Measurements from ENCODE around the gene RNU1-3.
"Not testable (repeated sequence)": the region's sequence is repeated elsewhere in the genome, so short reads cannot be mapped to it uniquely, and the experiment has no call there.

The RNU1-3 gene

DNA sequence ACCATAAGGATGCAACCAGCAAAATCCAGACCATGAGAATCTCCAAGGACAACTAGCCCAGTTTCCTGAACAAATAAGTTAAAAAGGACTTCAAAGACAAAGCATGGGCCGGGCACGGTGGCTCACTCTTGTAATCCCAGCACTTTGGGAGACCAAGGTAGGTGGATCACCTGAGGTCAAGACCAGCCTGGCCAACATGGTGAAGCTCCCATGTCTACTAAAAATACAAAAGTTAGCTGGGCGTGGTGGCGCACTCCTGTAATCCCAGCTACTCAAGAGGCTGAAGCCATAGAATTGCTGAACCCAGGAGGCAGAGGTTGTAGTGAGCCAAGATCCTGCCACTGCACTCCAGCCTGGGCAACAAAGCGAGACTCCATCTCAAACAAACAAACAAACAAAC is 30.8 kb downstream of the RNU1-3 start:
- DNase-seq: not testable (repeated sequence)

DNA sequence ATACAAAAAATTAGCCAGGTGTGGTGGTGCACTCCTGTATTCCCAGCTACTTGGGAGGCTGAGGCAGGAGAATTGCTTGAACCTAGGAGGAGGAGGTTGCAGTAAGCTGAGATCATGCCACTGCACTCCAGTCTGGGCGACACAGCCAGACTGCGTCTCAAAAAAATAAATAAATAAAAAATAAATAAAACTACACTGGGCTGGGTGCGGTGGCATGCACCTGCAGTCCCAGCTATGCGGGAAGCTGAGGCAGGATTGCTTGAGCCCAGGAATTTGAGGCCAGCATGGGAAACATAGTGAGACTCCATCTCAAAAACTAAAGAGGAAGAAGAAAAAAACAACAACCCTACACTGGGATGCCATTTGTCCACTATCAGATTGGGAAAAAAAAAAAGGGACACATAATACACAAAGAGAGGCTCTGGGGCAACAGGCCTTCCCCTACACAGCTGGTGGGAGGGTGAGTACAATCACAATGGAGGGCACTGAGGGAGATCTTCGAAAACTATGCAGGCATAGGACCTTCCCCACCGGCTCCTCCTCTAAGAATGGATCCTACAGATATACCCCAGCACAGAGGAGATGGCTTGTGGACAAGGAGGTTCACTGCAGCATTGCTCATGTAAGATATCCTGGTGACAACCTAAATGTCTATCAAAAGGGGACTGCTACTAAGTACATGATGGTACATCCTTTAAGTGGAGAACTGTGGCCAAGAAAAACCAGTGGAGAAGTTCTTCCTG is 33.0 kb downstream of the RNU1-3 start:
- DNase-seq: not testable (repeated sequence)

GRCh38 chr1:16632044-16632850 is 34.5 kb downstream of the RNU1-3 start:
- not testable (repeated sequence) for DNase-seq

GRCh38 chr1:16631248-16632043 is 35.3 kb downstream of the RNU1-3 start:
- no peak for DNase-seq

DNA sequence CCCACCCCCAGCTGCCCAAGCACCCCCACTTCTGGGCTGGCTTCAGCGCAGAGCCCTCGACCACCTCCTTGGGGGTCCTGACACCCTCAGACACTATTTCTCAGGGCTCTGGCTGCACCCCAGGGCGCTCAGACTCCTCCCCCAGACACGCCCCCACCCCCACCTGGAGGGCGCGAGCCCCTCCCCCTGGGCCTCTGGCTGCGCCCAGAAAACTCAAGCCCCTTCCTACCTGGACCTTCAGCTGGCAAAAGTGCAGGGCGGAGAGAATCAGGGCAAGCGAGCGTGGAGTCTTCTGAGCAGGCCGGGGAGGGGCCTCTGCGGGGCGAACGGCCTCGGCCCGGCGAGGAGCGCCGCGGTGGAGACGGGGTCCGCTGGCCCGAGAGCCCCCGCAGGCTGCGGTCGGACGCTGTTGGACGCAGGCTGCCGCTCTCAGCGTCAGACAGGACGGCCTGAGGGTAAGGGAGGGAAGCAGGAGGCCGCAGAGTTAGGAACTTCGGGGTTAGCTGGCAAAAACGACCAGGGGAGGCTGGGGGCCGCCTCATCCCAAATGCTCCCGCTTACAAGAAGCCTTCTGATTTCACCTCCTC is 36.0 kb downstream of the RNU1-3 start:
- no peak for DNase-seq

GRCh38 chr1:16629916-16630530 is 36.7 kb downstream of the RNU1-3 start:
- DNase-seq: not testable (repeated sequence)

- no peak for DNase-seq
These were observed 38.2 kb downstream of the RNU1-3 start for GRCh38 chr1:16628361-16629111.

DNA sequence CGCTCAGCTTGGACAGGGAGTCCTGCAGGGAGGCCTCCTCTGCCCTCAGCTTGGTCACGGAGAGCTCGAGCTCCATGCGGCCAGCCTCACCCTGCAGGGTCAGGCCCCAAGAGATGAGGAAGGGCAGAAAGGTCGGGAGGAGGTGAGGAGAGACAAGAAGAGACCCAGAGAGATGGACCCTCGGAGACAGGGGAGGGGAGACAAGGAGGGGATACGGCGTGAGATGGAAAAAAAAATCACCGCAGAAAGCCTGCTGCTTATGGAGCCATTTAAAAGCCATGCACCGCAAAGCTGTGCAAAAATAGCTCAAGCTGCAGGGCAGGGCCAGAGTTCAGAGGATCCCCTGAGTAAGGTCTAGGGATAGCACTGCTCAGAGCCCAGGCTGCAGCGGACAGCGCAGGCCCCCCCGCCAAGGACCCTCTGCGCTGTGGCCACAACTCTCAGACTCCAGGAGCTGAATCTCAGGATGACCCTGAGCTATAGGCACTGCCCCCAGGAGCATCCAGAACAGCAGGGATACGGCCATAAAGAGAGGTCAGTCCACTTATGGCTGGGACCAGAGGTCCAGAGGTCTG is 40.3 kb downstream of the RNU1-3 start:
- DNase-seq: not testable (repeated sequence)

GRCh38 chr1:16625497-16626408 is 41.0 kb downstream of the RNU1-3 start:
- no peak for DNase-seq

GRCh38 chr1:16623812-16624719 is 42.7 kb downstream of the RNU1-3 start:
- DNase-seq: not testable (repeated sequence)

GRCh38 chr1:16623337-16623736 is 43.4 kb downstream of the RNU1-3 start:
- DNase-seq: not testable (repeated sequence)

DNA sequence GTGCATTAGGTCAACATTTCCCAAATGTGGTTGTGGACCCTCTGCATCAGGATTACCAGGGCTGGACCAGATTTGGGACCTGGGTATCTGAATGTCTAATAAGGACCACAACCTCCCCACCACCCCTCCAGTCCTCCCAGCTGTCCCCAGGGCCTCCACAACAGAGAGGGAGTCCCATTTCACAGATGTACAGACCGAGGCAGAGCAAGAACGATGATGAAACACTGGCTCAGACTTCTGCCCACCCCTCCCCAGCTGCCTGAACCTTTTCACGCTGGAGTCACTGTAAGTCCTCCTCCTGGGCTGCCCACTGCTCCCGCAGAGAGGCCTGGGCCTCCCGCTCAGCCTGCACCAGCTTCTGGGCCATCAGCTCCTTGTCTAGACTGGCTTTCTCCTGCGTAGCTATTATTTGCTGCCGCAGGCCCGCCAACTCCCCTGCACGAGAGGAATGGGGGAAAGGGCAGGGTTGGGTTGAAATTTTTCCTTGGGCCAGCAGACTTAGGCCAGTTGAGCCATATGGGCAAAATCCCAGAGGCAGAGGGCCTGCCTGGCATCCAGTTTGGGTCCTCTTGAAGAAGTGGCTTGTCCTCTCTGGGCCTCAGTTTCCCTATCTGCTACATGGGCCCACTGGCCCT is 45.0 kb downstream of the RNU1-3 start:
- DNase-seq: not testable (repeated sequence)

DNA sequence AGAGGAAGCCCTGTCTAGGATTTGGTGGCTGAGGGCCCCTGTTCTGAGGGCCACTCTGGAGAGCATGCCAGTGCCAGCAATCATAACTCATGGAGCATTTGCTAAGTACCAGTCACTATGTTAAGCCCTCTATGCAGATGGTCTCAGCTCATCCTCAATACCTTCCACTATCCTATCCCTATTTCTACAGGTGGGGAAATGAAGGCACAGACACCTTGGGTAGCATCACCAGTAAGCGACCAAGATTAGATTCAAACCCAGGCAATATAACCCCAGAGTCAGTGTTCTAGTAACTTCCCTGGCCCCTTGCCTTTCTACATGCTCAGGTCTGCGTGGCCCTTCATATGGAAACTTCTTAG is 45.5 kb downstream of the RNU1-3 start:
- no peak for DNase-seq

- DNase-seq: not testable (repeated sequence)
These were observed 46.8 kb downstream of the RNU1-3 start for GRCh38 chr1:16619803-16620501.

GRCh38 chr1:16618719-16619118 is 48.0 kb downstream of the RNU1-3 start:
- DNase-seq: no peak

DNA sequence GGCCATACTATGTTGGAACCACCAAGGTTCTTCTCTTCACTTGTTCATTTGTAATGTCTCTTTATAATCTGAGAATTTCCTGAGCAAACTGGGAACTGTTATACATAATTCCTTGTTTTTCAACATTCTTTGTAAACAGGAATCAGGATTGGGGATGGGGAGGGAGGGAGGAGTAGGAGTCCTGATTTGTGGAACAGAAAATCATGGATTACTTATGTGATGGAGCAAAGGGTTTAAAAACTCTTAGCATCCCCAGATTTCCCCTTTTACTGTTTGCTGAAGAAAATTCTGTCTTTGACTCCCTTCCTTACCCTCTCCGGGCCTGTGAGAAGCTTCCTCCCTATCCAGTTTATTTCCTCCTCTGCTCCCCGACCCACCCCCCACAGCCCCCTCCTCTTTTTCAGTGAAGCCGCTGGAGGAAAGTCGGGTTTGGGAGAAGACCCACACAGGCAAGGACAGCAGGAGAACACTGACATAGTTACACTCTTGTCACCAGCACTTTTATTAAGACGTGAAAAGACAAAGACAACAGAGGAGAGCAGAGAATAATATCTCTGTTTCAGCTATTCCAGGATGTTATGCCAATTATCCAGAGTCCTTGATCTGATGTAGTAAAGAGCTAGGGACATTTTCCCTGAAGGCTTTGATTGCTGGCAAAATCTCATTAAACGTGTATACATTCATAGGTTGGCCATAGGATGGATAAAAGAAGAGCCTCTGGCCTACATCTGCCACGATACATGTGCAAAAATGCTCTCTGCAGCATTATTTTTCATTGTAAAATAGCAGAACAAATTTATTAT is 48.8 kb downstream of the RNU1-3 start:
- no peak for DNase-seq

DNA sequence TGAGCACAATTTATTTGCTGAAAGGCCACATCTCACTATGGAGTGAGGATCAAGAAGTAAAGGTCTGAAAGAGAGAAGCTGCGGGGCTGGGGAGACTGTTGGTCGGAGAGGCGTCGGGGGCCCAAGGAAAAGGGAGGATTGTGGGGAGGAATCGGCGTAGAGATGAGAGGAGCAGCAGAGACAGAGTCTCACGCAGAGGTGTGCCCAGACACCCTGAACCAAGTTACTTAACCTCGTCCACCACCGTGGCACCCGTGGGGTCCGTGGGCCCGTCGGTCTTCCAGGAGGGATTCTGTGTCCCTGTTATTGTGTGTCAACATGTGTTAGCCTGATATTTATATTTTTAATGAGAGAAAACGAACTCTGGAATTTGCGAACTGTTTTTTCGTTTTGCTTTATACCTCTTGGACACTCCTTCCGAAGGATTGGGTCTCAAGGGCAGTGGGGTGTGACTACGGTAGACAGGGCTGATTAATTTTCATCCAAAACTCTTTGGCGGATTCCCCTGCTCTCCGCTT is 49.6 kb downstream of the RNU1-3 start:
- DNase-seq: no peak

Measured in stimulated activated CD4-positive, alpha-beta T cell treated with anti-CD3 and anti-CD28 coated beads, Interleukin-4, amount 100 ng/mL, for 24 hours (primary cell).